Fibroblast of lung (primary cell): ENCODE measurements around the gene XRN2.

Experiments used
- CTCF ChIP-seq, 2 donors: IDR thresholded peaks in 1 of 2; conservative IDR thresholded peaks in 1 of 2; 1 replicate in 1 of 2; 2 replicates in 1 of 2; pipeline ENCODE4 v1.5.1; 2011 to 2012; ENCODE audit warnings: low read length in 2 of 2, control low read depth in 1 of 2, inconsistent platforms in 1 of 2, low read depth in 1 of 2, mild to moderate bottlenecking in 1 of 2
- EZH2 ChIP-seq: IDR thresholded peaks from 2 replicates; pipeline ENCODE4 v1.5.1; 2012; ENCODE audit warnings: low read length, control low read depth, mild to moderate bottlenecking; ENCODE audit errors: missing control alignments

- TF ChIP-seq CTCF (conservative IDR thresholded peaks at IDR 0.05 in 1 of 2, IDR thresholded peaks at IDR 0.05 in 1 of 2; ENCODE audit: low read depth in 1 of 2, low read length in 2 of 2) (no peak), EZH2 (no peak)
Observed at GRCh38 chr20:21325296-21325695, 22.2 kb downstream of the XRN2 start.
